Endodermal cell (in vitro differentiated cells): Measurements from ENCODE around the gene FANCM. TPM values are rescaled to one million over a fixed set of nuclear protein-coding genes. Genes with fewer than 3 reads are reported as not detected.

ENCODE experiments used
- DNase-seq: peaks from one replicate; pipeline ENCODE4 v3.0.0-alpha.2; 2017
- H3K27ac ChIP-seq: 2 replicates; pipeline ENCODE4 v1.5.1; 2013; ENCODE audit warnings: mild to moderate bottlenecking, low read depth, low read length, moderate library complexity
- H3K27me3 ChIP-seq: 2 replicates; pipeline ENCODE4 v1.6.1; 2013; ENCODE audit warnings: mild to moderate bottlenecking, low read length, moderate library complexity; ENCODE audit not compliant: insufficient read depth, control insufficient read depth, poor library complexity, severe bottlenecking
- H3K36me3 ChIP-seq: 2 replicates; pipeline ENCODE4 v1.7.0; 2013; ENCODE audit warnings: mild to moderate bottlenecking, low read length, moderate library complexity; ENCODE audit not compliant: control insufficient read depth, insufficient read depth
- H3K4me1 ChIP-seq: one replicate; pipeline ENCODE4 v1.7.0; 2013; ENCODE audit warnings: low read length; ENCODE audit not compliant: control insufficient read depth, insufficient read depth
- H3K4me3 ChIP-seq: 2 replicates; pipeline ENCODE4 v1.5.1; 2013; ENCODE audit warnings: mild to moderate bottlenecking, low read length, moderate library complexity
- H3K9ac ChIP-seq: 2 replicates; pipeline ENCODE4 v1.6.1; 2013; ENCODE audit warnings: mild to moderate bottlenecking, low read length, moderate library complexity; ENCODE audit not compliant: poor library complexity, severe bottlenecking; ENCODE audit errors: extremely low read depth
- H3K9me3 ChIP-seq: 2 replicates; pipeline ENCODE4 v1.6.1; 2013; ENCODE audit warnings: mild to moderate bottlenecking, low read length, moderate library complexity; ENCODE audit not compliant: control insufficient read depth
- H3K27ac Mint-ChIP-seq: 2 replicates; pipeline ENCODE4 v1.8.0; 2020; ENCODE audit warnings: mixed read lengths
- H3K27me3 Mint-ChIP-seq: 2 replicates; pipeline ENCODE4 v1.8.0; 2021; ENCODE audit warnings: mild to moderate bottlenecking, mixed read lengths; ENCODE audit not compliant: insufficient read depth
- H3K36me3 Mint-ChIP-seq: 2 replicates; pipeline ENCODE4 v1.8.0; 2020; ENCODE audit warnings: low read depth, mixed read lengths
- H3K4me1 Mint-ChIP-seq: 2 replicates; pipeline ENCODE4 v1.8.0; 2020; ENCODE audit warnings: mixed read lengths
- H3K4me3 Mint-ChIP-seq: 2 replicates; pipeline ENCODE4 v1.8.0; 2020; ENCODE audit warnings: mild to moderate bottlenecking, moderate library complexity, mixed read lengths
- H3K9me3 Mint-ChIP-seq: 2 replicates; pipeline ENCODE4 v1.8.0; 2020; ENCODE audit warnings: mild to moderate bottlenecking, mixed read lengths
- WGBS, 2 experiments: methylation state at CpG; one replicate each; pipeline versions ENCODE4 v1.1.5 to v1.1.7; 2013; ENCODE audit warnings: missing lambda C conversion rate in 2 of 2, mixed read lengths in 1 of 2; ENCODE audit not compliant: insufficient coverage in 1 of 2, insufficient read length in 1 of 2; 5-methylcytosine and 5-hydroxymethylcytosine counted together
- total RNA-seq, 2 donors: library from RNA; stranded (reverse); fragmentation: NEBNext Ultra II Directional in 1 of 2; extraction: Animal tissue kit (Norgen Biotek cat#: 25700) in 1 of 2; gene quantifications; 2 replicates in 1 of 2; 3 replicates in 1 of 2; pipeline ENCODE4 v1.2.1, GENCODE V29; 2021
- TF ChIP-seq, protein P1 (sequence below): fragments of 200-600 bp; sonication (generic); conservative IDR thresholded peaks from 2 replicates; pipeline ENCODE4 v1.5.0; 2021; ENCODE audit warnings: antibody characterized with exemption, mild to moderate bottlenecking

The FANCM gene
- total RNA-seq, 2 donors from 2014 or later = 13.1 to 15.8 TPM

DNA sequence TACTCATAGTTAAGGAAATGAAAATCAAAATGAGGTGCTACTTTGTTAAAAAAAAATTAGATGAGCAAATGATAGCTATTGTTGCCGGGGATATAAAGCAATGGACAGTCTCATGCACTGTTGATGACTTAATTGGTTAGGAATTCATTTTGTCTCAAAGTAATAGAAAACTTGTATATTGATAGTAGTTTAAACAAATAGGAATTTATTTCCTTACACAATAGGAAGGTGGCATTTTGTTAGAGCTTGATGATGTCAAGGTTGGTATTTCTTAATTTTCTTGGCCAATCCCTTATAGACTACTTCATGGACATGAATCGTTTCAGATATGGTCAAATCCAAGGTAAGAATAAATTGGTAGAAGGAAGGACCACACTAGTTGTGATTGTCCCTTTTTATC lies 44.0 kb upstream of the FANCM start:
- DNase-seq = no peak
- TF ChIP-seq, protein P1, sequence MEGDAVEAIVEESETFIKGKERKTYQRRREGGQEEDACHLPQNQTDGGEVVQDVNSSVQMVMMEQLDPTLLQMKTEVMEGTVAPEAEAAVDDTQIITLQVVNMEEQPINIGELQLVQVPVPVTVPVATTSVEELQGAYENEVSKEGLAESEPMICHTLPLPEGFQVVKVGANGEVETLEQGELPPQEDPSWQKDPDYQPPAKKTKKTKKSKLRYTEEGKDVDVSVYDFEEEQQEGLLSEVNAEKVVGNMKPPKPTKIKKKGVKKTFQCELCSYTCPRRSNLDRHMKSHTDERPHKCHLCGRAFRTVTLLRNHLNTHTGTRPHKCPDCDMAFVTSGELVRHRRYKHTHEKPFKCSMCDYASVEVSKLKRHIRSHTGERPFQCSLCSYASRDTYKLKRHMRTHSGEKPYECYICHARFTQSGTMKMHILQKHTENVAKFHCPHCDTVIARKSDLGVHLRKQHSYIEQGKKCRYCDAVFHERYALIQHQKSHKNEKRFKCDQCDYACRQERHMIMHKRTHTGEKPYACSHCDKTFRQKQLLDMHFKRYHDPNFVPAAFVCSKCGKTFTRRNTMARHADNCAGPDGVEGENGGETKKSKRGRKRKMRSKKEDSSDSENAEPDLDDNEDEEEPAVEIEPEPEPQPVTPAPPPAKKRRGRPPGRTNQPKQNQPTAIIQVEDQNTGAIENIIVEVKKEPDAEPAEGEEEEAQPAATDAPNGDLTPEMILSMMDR = no peak
- H3K27ac ChIP-seq = no peak overlapping the region
- Mint-ChIP-seq H3K4me1 (peaks cover 29% of the 10 kb centered on the region), H3K27me3 (no peaks in the 10 kb centered on the region), H3K9me3 (no peaks in the 10 kb centered on the region), H3K27ac (no peak overlapping the region), H3K4me3 (no peak overlapping the region), H3K36me3 (peaks cover 26% of the 10 kb centered on the region)
- H3K4me3 ChIP-seq = no peak overlapping the region
- WGBS, 2 experiments = 100% methylated on average over 2 of the region's 2 CpGs
- H3K36me3 ChIP-seq = peaks cover 30% of the 10 kb centered on the region
- H3K9me3 ChIP-seq = no peaks in the 10 kb centered on the region
- no peaks in the 10 kb centered on the region for H3K27me3 ChIP-seq
- H3K4me1 ChIP-seq = no peaks in the 10 kb centered on the region
- H3K9ac ChIP-seq = no peak overlapping the region

DNA sequence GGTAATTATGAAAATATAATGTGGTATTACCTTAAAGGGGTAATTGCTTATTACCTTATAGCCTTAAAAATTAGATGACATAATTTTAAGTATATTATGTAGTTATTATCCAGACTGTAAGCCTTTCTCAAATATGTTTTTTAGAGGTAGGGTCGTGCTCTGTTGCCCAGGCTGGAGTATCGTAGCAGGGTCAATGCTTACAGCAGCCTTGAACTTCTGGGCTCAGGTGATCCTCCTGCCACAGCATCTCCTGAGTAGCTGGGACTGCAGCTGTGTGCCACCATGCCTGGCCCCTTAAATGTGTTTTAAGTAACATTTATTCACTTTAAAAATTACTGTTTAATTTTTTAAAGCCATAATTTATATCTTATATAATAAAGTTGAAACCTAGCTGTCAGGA lies 41.5 kb upstream of the FANCM start:
- no peak overlapping the region for H3K27ac Mint-ChIP-seq
- WGBS, 2 experiments = 96 to 100% methylated on average over 2 of the region's 2 CpGs
- H3K4me3 Mint-ChIP-seq = no peak overlapping the region
- Histone ChIP-seq H3K27me3 (no peaks in the 10 kb centered on the region), H3K9ac (no peak overlapping the region), H3K36me3 (peaks cover 50% of the 10 kb centered on the region), H3K4me1 (no peaks in the 10 kb centered on the region), H3K9me3 (no peaks in the 10 kb centered on the region), H3K27ac (no peak overlapping the region), H3K4me3 (no peak overlapping the region)
- no peaks in the 10 kb centered on the region for H3K9me3 Mint-ChIP-seq
- H3K36me3 Mint-ChIP-seq = peaks cover 43% of the 10 kb centered on the region
- DNase-seq = no peak
- H3K4me1 Mint-ChIP-seq = peaks cover 13% of the 10 kb centered on the region
- TF ChIP-seq, protein P1 = no peak
- no peaks in the 10 kb centered on the region for H3K27me3 Mint-ChIP-seq

DNA sequence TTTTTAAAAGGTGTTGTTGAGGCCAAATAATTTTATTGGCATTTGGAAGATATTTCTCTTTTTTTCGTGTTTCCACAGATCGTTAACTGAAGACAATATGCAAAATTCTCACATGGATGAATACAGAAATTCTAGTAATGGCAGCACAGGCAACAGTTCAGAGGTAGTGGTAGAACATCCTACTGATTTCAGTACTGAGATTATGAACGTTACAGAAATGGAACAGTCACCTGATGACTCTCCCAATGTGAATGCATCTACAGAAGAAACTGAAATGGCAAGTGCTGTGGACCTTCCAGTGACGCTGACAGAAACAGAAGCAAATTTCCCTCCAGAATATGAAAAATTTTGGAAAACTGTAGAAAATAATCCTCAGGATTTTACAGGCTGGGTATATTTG lies 40.6 kb upstream of the FANCM start:
- H3K27me3 ChIP-seq = no peaks in the 10 kb centered on the region
- peaks cover 51% of the 10 kb centered on the region for H3K36me3 ChIP-seq
- WGBS, 2 experiments = 95 to 96% methylated on average over 4 of the region's 4 CpGs
- DNase-seq = no peak
- H3K4me1 ChIP-seq = no peaks in the 10 kb centered on the region
- H3K9ac ChIP-seq = no peak overlapping the region
- H3K9me3 ChIP-seq = no peaks in the 10 kb centered on the region
- TF ChIP-seq, protein P1 = no peak
- no peaks in the 10 kb centered on the region for H3K9me3 Mint-ChIP-seq
- no peak overlapping the region for H3K27ac ChIP-seq
- no peak overlapping the region for H3K27ac Mint-ChIP-seq
- peaks cover 5% of the 10 kb centered on the region for H3K4me1 Mint-ChIP-seq
- no peaks in the 10 kb centered on the region for H3K27me3 Mint-ChIP-seq
- no peak overlapping the region for H3K4me3 ChIP-seq
- H3K36me3 Mint-ChIP-seq = peaks cover 50% of the 10 kb centered on the region
- no peak overlapping the region for H3K4me3 Mint-ChIP-seq
